Hepatocyte (in vitro differentiated cells): ENCODE results near the gene PHOSPHO2. TPM values are rescaled to one million over a fixed set of nuclear protein-coding genes. Genes with fewer than 3 reads are reported as not detected.

ENCODE experiments used
- DNase-seq: peaks from one replicate; pipeline ENCODE4 v3.0.0-alpha.2; 2016; ENCODE audit warnings: low spot score
- H2AFZ ChIP-seq: fragments of 200-600 bp; sonication (generic); 2 replicates; pipeline ENCODE4 v1.6.0; 2016; ENCODE audit warnings: antibody characterized with exemption, mild to moderate bottlenecking
- H3K27ac ChIP-seq: fragments of 200-600 bp; sonication (generic); 2 replicates; pipeline ENCODE4 v1.5.1; 2016; ENCODE audit warnings: mild to moderate bottlenecking
- H3K27me3 ChIP-seq: fragments of 200-600 bp; sonication (generic); 2 replicates; pipeline ENCODE4 v1.6.1; 2016
- H3K36me3 ChIP-seq: fragments of 200-600 bp; sonication (generic); replicated peaks from 2 replicates; pipeline ENCODE4 v1.5.1; 2016; ENCODE audit warnings: low read depth; ENCODE audit not compliant: insufficient read depth
- H3K4me1 ChIP-seq: fragments of 200-600 bp; sonication (generic); 2 replicates; pipeline ENCODE4 v1.5.1; 2016; ENCODE audit warnings: mild to moderate bottlenecking, moderate library complexity; ENCODE audit not compliant: insufficient read depth
- H3K4me2 ChIP-seq: fragments of 200-600 bp; sonication (generic); 2 replicates; pipeline ENCODE4 v1.6.0; 2016
- H3K4me3 ChIP-seq: fragments of 200-600 bp; sonication (generic); 2 replicates; pipeline ENCODE4 v1.5.1; 2016; ENCODE audit warnings: mild to moderate bottlenecking
- H3K79me2 ChIP-seq: fragments of 200-600 bp; sonication (generic); 2 replicates; pipeline ENCODE4 v1.6.0; 2017; ENCODE audit warnings: mild to moderate bottlenecking
- H3K9me2 ChIP-seq: fragments of 200-600 bp; sonication (generic); replicated peaks from 2 replicates; pipeline ENCODE4 v1.6.0; 2017; ENCODE audit warnings: mild to moderate bottlenecking; ENCODE audit not compliant: insufficient read depth
- H3K9me3 ChIP-seq: fragments of 200-600 bp; sonication (generic); 2 replicates; pipeline ENCODE4 v1.5.1; 2016; ENCODE audit warnings: low read depth, mild to moderate bottlenecking
- H4K20me1 ChIP-seq: fragments of 200-600 bp; sonication (generic); 2 replicates; pipeline ENCODE4 v1.6.0; 2016; ENCODE audit warnings: mild to moderate bottlenecking; ENCODE audit not compliant: insufficient read depth, poor library complexity, severe bottlenecking
- CTCF ChIP-seq: fragments of 200-600 bp; sonication (generic); IDR thresholded peaks from 2 replicates; pipeline ENCODE4 v1.5.1; 2016; ENCODE audit warnings: antibody characterized with exemption, mild to moderate bottlenecking; ENCODE audit not compliant: poor library complexity
- EZH2 ChIP-seq: fragments of 200-600 bp; sonication (generic); IDR thresholded peaks from 2 replicates; pipeline ENCODE4 v1.6.1; 2016; ENCODE audit warnings: antibody characterized with exemption, mild to moderate bottlenecking, borderline replicate concordance
- EZH2phosphoT487 ChIP-seq: fragments of 200-600 bp; sonication (generic); IDR thresholded peaks from one replicate; pipeline ENCODE4 v1.6.1; 2018; ENCODE audit warnings: antibody characterized with exemption, mild to moderate bottlenecking, low read depth, moderate library complexity; ENCODE audit not compliant: unreplicated experiment, severe bottlenecking
- WGBS: methylation state at CpG from one replicate; pipeline ENCODE4 v1.1.6; 2016; ENCODE audit warnings: low lambda C conversion rate; ENCODE audit errors: missing lambda C conversion rate; 5-methylcytosine and 5-hydroxymethylcytosine counted together
- polyA plus RNA-seq: library from polyadenylated mRNA; unstranded; fragments of >200 nt; fragmentation: Nextera tagmentation; extraction: Ambion mirVana; gene quantifications from 2 replicates; pipeline ENCODE4 v1.2.1, GENCODE V29; 2016
- total RNA-seq: library from RNA; depleted of rRNA; stranded (reverse); fragments of >200 nt; gene quantifications from 2 replicates; pipeline ENCODE4 v1.2.3, GENCODE V29; 2014

Gene PHOSPHO2
- total and polyA plus RNA-seq, 2 experiments from 2014 or later, result 7.2 to 8.7 TPM

GRCh38 chr2:169718930-169719504 lies 24.7 kb downstream of the PHOSPHO2 start:
- H3K9me2 ChIP-seq, result no peaks in the 10 kb centered on the region
- H4K20me1 ChIP-seq, result no peaks in the 10 kb centered on the region
- no peak for TF ChIP-seq EZH2
- TF ChIP-seq EZH2phosphoT487, result no peak
- no peak for TF ChIP-seq CTCF
- peaks cover 25% of the 10 kb centered on the region for H3K4me1 ChIP-seq
- H2AFZ ChIP-seq, result no peak overlapping the region
- no peak overlapping the region for H3K27ac ChIP-seq
- no peaks in the 10 kb centered on the region for H3K79me2 ChIP-seq
- no peak for DNase-seq
- no peaks in the 10 kb centered on the region for H3K9me3 ChIP-seq
- H3K36me3 ChIP-seq, result no peaks in the 10 kb centered on the region
- 87% methylated on average over 2 of the region's 2 CpGs for WGBS
- H3K4me2 ChIP-seq, result no peak overlapping the region
- H3K4me3 ChIP-seq, result no peak overlapping the region
- H3K27me3 ChIP-seq, result no peaks in the 10 kb centered on the region

- Histone ChIP-seq H3K9me3 (no peaks in the 10 kb centered on the region), H3K36me3 (no peaks in the 10 kb centered on the region), H3K27me3 (no peaks in the 10 kb centered on the region), H3K4me1 (peaks cover 13% of the 10 kb centered on the region), H4K20me1 (no peaks in the 10 kb centered on the region), H3K4me3 (no peak overlapping the region), H3K4me2 (no peak overlapping the region), H3K27ac (no peak overlapping the region), H3K79me2 (no peaks in the 10 kb centered on the region), H3K9me2 (no peaks in the 10 kb centered on the region), H2AFZ (no peak overlapping the region)
- WGBS, result 93% methylated on average over 3 of the region's 3 CpGs
- no peak for TF ChIP-seq EZH2
- TF ChIP-seq EZH2phosphoT487, result no peak
- no peak for TF ChIP-seq CTCF
- DNase-seq, result no peak
Observed at GRCh38 chr2:169721016-169721415, 26.7 kb downstream of the PHOSPHO2 start.

DNA sequence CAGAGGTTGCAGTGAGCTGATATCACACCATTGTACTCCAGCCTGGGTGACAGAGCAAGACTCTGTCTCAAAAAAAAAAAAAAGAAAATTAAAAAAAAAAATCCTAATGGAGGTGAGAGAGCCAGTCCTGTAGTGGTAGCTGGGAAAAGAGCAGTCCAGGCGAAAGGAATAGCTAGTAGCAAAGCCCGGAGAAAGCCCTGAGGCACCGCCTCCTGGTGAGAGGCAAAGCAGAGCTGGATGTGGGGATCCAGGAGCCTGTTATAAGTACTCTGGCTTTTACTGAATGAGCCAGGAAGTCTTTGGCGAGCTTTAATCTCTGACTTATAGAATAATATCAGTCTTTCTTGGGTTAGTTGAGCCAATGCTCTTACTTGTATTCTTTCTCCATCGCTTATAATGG lies 32.8 kb downstream of the PHOSPHO2 start:
- Histone ChIP-seq H3K27me3 (no peaks in the 10 kb centered on the region), H3K79me2 (no peaks in the 10 kb centered on the region), H3K9me3 (no peaks in the 10 kb centered on the region), H3K4me3 (no peak overlapping the region), H3K4me2 (no peak overlapping the region), H4K20me1 (no peaks in the 10 kb centered on the region), H3K4me1 (no peaks in the 10 kb centered on the region), H3K9me2 (no peaks in the 10 kb centered on the region), H2AFZ (no peak overlapping the region), H3K27ac (no peak overlapping the region), H3K36me3 (no peaks in the 10 kb centered on the region)
- no peak for TF ChIP-seq CTCF
- TF ChIP-seq EZH2, result no peak
- no peak for TF ChIP-seq EZH2phosphoT487
- no peak for DNase-seq
- WGBS, result 81% methylated on average over 5 of the region's 5 CpGs

- Histone ChIP-seq H3K4me2 (no peak overlapping the region), H2AFZ (no peak overlapping the region), H3K79me2 (no peaks in the 10 kb centered on the region), H3K9me2 (no peaks in the 10 kb centered on the region), H3K9me3 (no peaks in the 10 kb centered on the region), H3K27ac (no peak overlapping the region), H3K36me3 (no peaks in the 10 kb centered on the region), H3K4me3 (no peak overlapping the region), H3K4me1 (no peaks in the 10 kb centered on the region), H4K20me1 (no peaks in the 10 kb centered on the region), H3K27me3 (no peaks in the 10 kb centered on the region)
- TF ChIP-seq EZH2, result no peak
- TF ChIP-seq CTCF, result no peak
- TF ChIP-seq EZH2phosphoT487, result no peak
- DNase-seq, result no peak
- WGBS, result 100% methylated on average over 1 of the region's 1 CpG
Observed at GRCh38 chr2:169729274-169729605, 35.0 kb downstream of the PHOSPHO2 start.
